ENCODE data around the gene ATXN3L. TPM values are rescaled to one million over a fixed set of nuclear protein-coding genes. Genes with fewer than 3 reads are reported as not detected.

ATXN3L gene
- polyA plus RNA-seq, 1 donor from 2014 or later: not detected

GRCh38 chrX:13317366-13317765, 2.5 kb downstream of the ATXN3L start:
- no peak overlapping the region for H2AFZ ChIP-seq (ENCODE audit: low read depth, low read length)
- H3K9me3 ChIP-seq (ENCODE audit: low read length): no peaks in the 10 kb centered on the region
- no peaks in the 10 kb centered on the region for H3K79me2 ChIP-seq (replicated peaks; ENCODE audit: insufficient read depth, low read length)
- no peak overlapping the region for H3K4me2 ChIP-seq (ENCODE audit: low read length)
- no peaks in the 10 kb centered on the region for H3K9me2 ChIP-seq (ENCODE audit: insufficient read depth, low read length)
- H3K36me3 ChIP-seq (ENCODE audit: insufficient read depth, low read length): no peaks in the 10 kb centered on the region
- TF ChIP-seq CTCF (IDR thresholded peaks at IDR 0.05; ENCODE audit: poor library complexity, severe bottlenecking) (no peak), TAF1 (IDR thresholded peaks at IDR 0.05; ENCODE audit: low read depth) (no peak)
- no peaks in the 10 kb centered on the region for H4K20me1 ChIP-seq (ENCODE audit: insufficient read depth)
- no peaks in the 10 kb centered on the region for H3F3A ChIP-seq (ENCODE audit: insufficient read depth, low read length, poor library complexity, severe bottlenecking)
- H3K4me3 ChIP-seq (ENCODE audit: low read length): no peak overlapping the region
- no peaks in the 10 kb centered on the region for H3K27me3 ChIP-seq (ENCODE audit: insufficient read depth, low read depth, low read length)
- H3K27ac ChIP-seq (ENCODE audit: low read length): no peak overlapping the region
- H3K9ac ChIP-seq (ENCODE audit: low read length): no peak overlapping the region

GRCh38 chrX:13311560-13311959, 8.3 kb downstream of the ATXN3L start:
- Histone ChIP-seq H2AFZ (ENCODE audit: low read depth, low read length) (no peak overlapping the region), H3K9ac (ENCODE audit: low read length) (no peak overlapping the region), H4K20me1 (ENCODE audit: insufficient read depth) (no peaks in the 10 kb centered on the region), H3K27me3 (ENCODE audit: insufficient read depth, low read depth, low read length) (no peaks in the 10 kb centered on the region), H3K9me2 (ENCODE audit: insufficient read depth, low read length) (no peaks in the 10 kb centered on the region), H3K36me3 (ENCODE audit: insufficient read depth, low read length) (no peaks in the 10 kb centered on the region), H3K9me3 (ENCODE audit: low read length) (no peaks in the 10 kb centered on the region), H3K79me2 (replicated peaks; ENCODE audit: insufficient read depth, low read length) (no peaks in the 10 kb centered on the region), H3K4me3 (ENCODE audit: low read length) (no peak overlapping the region), H3F3A (ENCODE audit: insufficient read depth, low read length, poor library complexity, severe bottlenecking) (no peaks in the 10 kb centered on the region), H3K27ac (ENCODE audit: low read length) (no peak overlapping the region), H3K4me2 (ENCODE audit: low read length) (no peak overlapping the region)
- TF ChIP-seq CTCF (IDR thresholded peaks at IDR 0.05; ENCODE audit: poor library complexity, severe bottlenecking): no peak
- TF ChIP-seq RAD21 (conservative IDR thresholded peaks at IDR 0.05): no peak
- TF ChIP-seq MXI1 (conservative IDR thresholded peaks at IDR 0.05; ENCODE audit: poor library complexity, severe bottlenecking): no peak
- no peak for TF ChIP-seq POLR2AphosphoS5 (IDR thresholded peaks at IDR 0.05)
- no peak for TF ChIP-seq EZH2 (IDR thresholded peaks at IDR 0.05; ENCODE audit: borderline replicate concordance, insufficient read depth, low read length, poor library complexity, severe bottlenecking)
- TF ChIP-seq SMC3 (conservative IDR thresholded peaks at IDR 0.05; ENCODE audit: poor library complexity): no peak
- no peak for TF ChIP-seq REST (IDR thresholded peaks at IDR 0.05; ENCODE audit: borderline replicate concordance)
- TF ChIP-seq EP300 (conservative IDR thresholded peaks at IDR 0.05; ENCODE audit: poor library complexity, severe bottlenecking): no peak
- TF ChIP-seq TAF1 (IDR thresholded peaks at IDR 0.05; ENCODE audit: low read depth): no peak

Measured in neural cell (in vitro differentiated cells).